ENCODE measurements around the gene KRT10. TPM values are rescaled to one million over a fixed set of nuclear protein-coding genes. Genes with fewer than 3 reads are reported as not detected.

The KRT10 gene
- total RNA-seq, 1 experiment from 2014 or later, result 62.3 TPM

GRCh38 chr17:40775945-40776344 is 46.5 kb downstream of the KRT10 start (continued):
- no peak for TF ChIP-seq CTCF (IDR thresholded peaks at IDR 0.05 in 2 of 3, conservative IDR thresholded peaks at IDR 0.05 in 1 of 3; ENCODE audit: borderline replicate concordance in 1 of 3, insufficient read depth in 1 of 3, low read depth in 2 of 3, low read length in 2 of 3)

DNA sequence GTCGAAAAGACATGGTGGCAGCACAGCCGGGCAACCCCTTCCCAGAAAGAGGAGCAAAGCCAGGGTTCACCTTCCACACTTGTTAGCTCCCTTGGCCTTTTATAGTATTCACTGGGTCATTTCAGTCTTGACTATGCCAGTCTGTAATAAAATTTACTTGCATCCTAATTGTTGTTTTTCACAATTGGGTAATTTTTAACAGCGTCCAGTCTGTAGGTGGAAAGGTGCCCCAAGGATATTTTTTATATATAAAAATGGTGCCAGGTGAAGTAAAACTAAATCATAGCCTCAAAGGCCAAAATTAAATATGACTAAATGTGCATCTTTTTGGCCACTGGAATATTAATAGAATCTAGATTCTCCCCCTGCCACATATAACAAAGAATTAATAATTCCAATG is 50.3 kb downstream of the KRT10 start, which contains the start of gene KRT26:
TSS of gene KRT26 (minus strand) at position 101 of the 400 bp plus-strand sequence. CDS start at position 13, 88 bp downstream.
- CTCF ChIA-PET, result no interaction called here
- Histone ChIP-seq H3K36me3 (ENCODE audit: control insufficient read depth in 1 of 2, insufficient read depth in 2 of 2, low read length in 2 of 2) (no peaks in the 10 kb centered on the region), H3K9me3 (ENCODE audit: control insufficient read depth in 1 of 2, insufficient read depth in 1 of 2, low read depth in 1 of 2, low read length in 2 of 2) (no peaks in the 10 kb centered on the region), H3K79me2 (ENCODE audit: insufficient read depth, low read length) (no peaks in the 10 kb centered on the region), H2AFZ (ENCODE audit: low read depth, low read length, poor library complexity, severe bottlenecking) (no peak within 1 kb of the TSS), H3K27ac (ENCODE audit: low read depth, low read length) (no peak within 1 kb of the TSS), H4K20me1 (ENCODE audit: insufficient read depth) (no peaks in the 10 kb centered on the region), H3K4me3 (replicated peaks in 1 of 2; ENCODE audit: low read depth in 1 of 2, low read length in 2 of 2) (no peak within 1 kb of the TSS), H3K9me2 (ENCODE audit: insufficient read depth) (no peaks in the 10 kb centered on the region), H3K9ac (ENCODE audit: low read length) (no peak within 1 kb of the TSS), H3K4me1 (ENCODE audit: control insufficient read depth in 1 of 2, insufficient read depth in 2 of 2, low read length in 2 of 2) (no peaks in the 10 kb centered on the region), H3K27me3 (ENCODE audit: insufficient read depth, low read length) (no peaks in the 10 kb centered on the region), H3K4me2 (ENCODE audit: low read length) (no peak within 1 kb of the TSS)
- POLR2A ChIA-PET, result no interaction called here
- intact Hi-C loops (cut with micrococcal nuclease), result no loop called here
- DNase-seq (ENCODE audit: low read depth, low spot score) (no peak), ATAC-seq (no peak)
- TF ChIP-seq JUND (IDR thresholded peaks at IDR 0.05) (no peak), ELF1 (IDR thresholded peaks at IDR 0.05; ENCODE audit: borderline replicate concordance, low read depth) (no peak), POLR2AphosphoS5 (IDR thresholded peaks at IDR 0.05; ENCODE audit: low read depth, low read length) (no peak), ATF3 (IDR thresholded peaks at IDR 0.05) (no peak), TCF7L2 (IDR thresholded peaks at IDR 0.05; ENCODE audit: borderline replicate concordance, extremely low read depth, insufficient read depth, insufficient read length) (no peak), CBX3 (IDR thresholded peaks at IDR 0.05; ENCODE audit: low read depth) (no peak), SP1 (IDR thresholded peaks at IDR 0.05; ENCODE audit: low read depth) (no peak), EGR1 (IDR thresholded peaks at IDR 0.05; ENCODE audit: low read depth) (no peak)
- TF ChIP-seq, protein P1, sequence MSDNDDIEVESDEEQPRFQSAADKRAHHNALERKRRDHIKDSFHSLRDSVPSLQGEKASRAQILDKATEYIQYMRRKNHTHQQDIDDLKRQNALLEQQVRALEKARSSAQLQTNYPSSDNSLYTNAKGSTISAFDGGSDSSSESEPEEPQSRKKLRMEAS (IDR thresholded peaks at IDR 0.05), result no peak
- TF ChIP-seq, protein P2, sequence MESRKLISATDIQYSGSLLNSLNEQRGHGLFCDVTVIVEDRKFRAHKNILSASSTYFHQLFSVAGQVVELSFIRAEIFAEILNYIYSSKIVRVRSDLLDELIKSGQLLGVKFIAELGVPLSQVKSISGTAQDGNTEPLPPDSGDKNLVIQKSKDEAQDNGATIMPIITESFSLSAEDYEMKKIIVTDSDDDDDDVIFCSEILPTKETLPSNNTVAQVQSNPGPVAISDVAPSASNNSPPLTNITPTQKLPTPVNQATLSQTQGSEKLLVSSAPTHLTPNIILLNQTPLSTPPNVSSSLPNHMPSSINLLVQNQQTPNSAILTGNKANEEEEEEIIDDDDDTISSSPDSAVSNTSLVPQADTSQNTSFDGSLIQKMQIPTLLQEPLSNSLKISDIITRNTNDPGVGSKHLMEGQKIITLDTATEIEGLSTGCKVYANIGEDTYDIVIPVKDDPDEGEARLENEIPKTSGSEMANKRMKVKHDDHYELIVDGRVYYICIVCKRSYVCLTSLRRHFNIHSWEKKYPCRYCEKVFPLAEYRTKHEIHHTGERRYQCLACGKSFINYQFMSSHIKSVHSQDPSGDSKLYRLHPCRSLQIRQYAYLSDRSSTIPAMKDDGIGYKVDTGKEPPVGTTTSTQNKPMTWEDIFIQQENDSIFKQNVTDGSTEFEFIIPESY (IDR thresholded peaks at IDR 0.05; ENCODE audit: extremely low read depth, insufficient replicate concordance, low read length), result no peak
- TF ChIP-seq, protein P3, sequence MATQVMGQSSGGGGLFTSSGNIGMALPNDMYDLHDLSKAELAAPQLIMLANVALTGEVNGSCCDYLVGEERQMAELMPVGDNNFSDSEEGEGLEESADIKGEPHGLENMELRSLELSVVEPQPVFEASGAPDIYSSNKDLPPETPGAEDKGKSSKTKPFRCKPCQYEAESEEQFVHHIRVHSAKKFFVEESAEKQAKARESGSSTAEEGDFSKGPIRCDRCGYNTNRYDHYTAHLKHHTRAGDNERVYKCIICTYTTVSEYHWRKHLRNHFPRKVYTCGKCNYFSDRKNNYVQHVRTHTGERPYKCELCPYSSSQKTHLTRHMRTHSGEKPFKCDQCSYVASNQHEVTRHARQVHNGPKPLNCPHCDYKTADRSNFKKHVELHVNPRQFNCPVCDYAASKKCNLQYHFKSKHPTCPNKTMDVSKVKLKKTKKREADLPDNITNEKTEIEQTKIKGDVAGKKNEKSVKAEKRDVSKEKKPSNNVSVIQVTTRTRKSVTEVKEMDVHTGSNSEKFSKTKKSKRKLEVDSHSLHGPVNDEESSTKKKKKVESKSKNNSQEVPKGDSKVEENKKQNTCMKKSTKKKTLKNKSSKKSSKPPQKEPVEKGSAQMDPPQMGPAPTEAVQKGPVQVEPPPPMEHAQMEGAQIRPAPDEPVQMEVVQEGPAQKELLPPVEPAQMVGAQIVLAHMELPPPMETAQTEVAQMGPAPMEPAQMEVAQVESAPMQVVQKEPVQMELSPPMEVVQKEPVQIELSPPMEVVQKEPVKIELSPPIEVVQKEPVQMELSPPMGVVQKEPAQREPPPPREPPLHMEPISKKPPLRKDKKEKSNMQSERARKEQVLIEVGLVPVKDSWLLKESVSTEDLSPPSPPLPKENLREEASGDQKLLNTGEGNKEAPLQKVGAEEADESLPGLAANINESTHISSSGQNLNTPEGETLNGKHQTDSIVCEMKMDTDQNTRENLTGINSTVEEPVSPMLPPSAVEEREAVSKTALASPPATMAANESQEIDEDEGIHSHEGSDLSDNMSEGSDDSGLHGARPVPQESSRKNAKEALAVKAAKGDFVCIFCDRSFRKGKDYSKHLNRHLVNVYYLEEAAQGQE (IDR thresholded peaks at IDR 0.05; ENCODE audit: low read depth), result no peak
- BruUV-seq (replicated peaks), result no TSS peak
- RAD21 ChIA-PET (ENCODE audit: low non-redundant PET in 1 of 2, low total read pairs in 2 of 2, uncharacterized antibody in 2 of 2, unreplicated experiment in 2 of 2), result no interaction called here
